Measurements from ENCODE around the gene COL28A1. TPM values are rescaled to one million over a fixed set of nuclear protein-coding genes. Genes with fewer than 3 reads are reported as not detected.

Gene COL28A1
- total RNA-seq, 1 experiment from 2014 or later: 7.3 TPM

DNA sequence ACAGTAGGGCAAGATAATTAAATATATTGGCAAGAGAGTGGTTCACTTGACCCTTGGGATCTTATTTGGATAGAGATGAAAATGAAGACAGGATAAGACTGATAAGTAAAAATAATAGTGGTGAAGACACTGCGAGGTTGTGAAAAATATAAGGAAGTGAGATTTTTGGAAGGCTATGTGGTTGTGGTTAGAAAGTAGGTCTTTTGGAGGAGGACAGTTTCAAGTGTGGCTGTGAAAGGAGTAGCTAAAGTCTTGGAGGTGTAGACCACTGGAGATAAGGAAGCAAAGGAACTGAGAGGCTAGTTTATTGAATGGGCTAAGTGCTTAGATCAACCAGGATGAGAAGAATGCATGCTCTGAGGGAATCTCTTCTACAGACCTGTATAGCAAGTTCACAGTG lies 42.2 kb upstream of the COL28A1 start:
- Mint-ChIP-seq H3K9me3 (ENCODE audit: unreplicated experiment) (no peaks in the 10 kb centered on the region), H3K36me3 (ENCODE audit: insufficient read depth, unreplicated experiment) (no peaks in the 10 kb centered on the region), H3K27ac (ENCODE audit: unreplicated experiment) (no peak overlapping the region), H3K4me1 (ENCODE audit: low read depth, unreplicated experiment) (no peaks in the 10 kb centered on the region), H3K4me3 (ENCODE audit: unreplicated experiment) (no peak overlapping the region), H3K27me3 (ENCODE audit: insufficient read depth, unreplicated experiment) (no peaks in the 10 kb centered on the region)
- Histone ChIP-seq H3K9me3 (no peaks in the 10 kb centered on the region), H3K4me1 (no peaks in the 10 kb centered on the region), H3K27me3 (replicated peaks; ENCODE audit: control insufficient read depth, insufficient read depth, low read length) (no peaks in the 10 kb centered on the region), H3K4me3 (ENCODE audit: low read depth, low read length) (no peak overlapping the region), H3K36me3 (ENCODE audit: control insufficient read depth, insufficient read depth, low read length) (no peaks in the 10 kb centered on the region)
- DNase-seq: no peak
- no TSS peak for BruUV-seq (replicated peaks)
- ChIA-PET POLR2A (interaction anchor here (0.6 kb wide), 1 partner anchor 64 kb away, joined by 3 read pairs; no protein-coding TSS in a partner anchor), CTCF (no interaction called here)
- TF ChIP-seq, protein P1, sequence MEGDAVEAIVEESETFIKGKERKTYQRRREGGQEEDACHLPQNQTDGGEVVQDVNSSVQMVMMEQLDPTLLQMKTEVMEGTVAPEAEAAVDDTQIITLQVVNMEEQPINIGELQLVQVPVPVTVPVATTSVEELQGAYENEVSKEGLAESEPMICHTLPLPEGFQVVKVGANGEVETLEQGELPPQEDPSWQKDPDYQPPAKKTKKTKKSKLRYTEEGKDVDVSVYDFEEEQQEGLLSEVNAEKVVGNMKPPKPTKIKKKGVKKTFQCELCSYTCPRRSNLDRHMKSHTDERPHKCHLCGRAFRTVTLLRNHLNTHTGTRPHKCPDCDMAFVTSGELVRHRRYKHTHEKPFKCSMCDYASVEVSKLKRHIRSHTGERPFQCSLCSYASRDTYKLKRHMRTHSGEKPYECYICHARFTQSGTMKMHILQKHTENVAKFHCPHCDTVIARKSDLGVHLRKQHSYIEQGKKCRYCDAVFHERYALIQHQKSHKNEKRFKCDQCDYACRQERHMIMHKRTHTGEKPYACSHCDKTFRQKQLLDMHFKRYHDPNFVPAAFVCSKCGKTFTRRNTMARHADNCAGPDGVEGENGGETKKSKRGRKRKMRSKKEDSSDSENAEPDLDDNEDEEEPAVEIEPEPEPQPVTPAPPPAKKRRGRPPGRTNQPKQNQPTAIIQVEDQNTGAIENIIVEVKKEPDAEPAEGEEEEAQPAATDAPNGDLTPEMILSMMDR (IDR thresholded peaks at IDR 0.05; ENCODE audit: insufficient read depth in 1 of 2, low read depth in 1 of 2, low read length in 1 of 2, severe bottlenecking in 1 of 2, unreplicated experiment in 1 of 2): no peak
- intact Hi-C loops (cut with micrococcal nuclease; ENCODE audit: unreplicated experiment): no loop called here

- no peak overlapping the region for H3K4me3 ChIP-seq (ENCODE audit: low read depth, low read length)
- H3K27me3 ChIP-seq (replicated peaks; ENCODE audit: control insufficient read depth, insufficient read depth, low read length): no peaks in the 10 kb centered on the region
- POLR2A ChIA-PET: no interaction called here
- TF ChIP-seq, protein P1 (IDR thresholded peaks at IDR 0.05; ENCODE audit: insufficient read depth in 1 of 2, low read depth in 1 of 2, low read length in 1 of 2, severe bottlenecking in 1 of 2, unreplicated experiment in 1 of 2): no peak
- Mint-ChIP-seq H3K9me3 (ENCODE audit: unreplicated experiment) (no peaks in the 10 kb centered on the region), H3K4me1 (ENCODE audit: low read depth, unreplicated experiment) (no peaks in the 10 kb centered on the region), H3K27me3 (ENCODE audit: insufficient read depth, unreplicated experiment) (no peaks in the 10 kb centered on the region), H3K4me3 (ENCODE audit: unreplicated experiment) (no peak overlapping the region), H3K36me3 (ENCODE audit: insufficient read depth, unreplicated experiment) (no peaks in the 10 kb centered on the region), H3K27ac (ENCODE audit: unreplicated experiment) (no peak overlapping the region)
- intact Hi-C loops (cut with micrococcal nuclease; ENCODE audit: unreplicated experiment): no loop called here
- H3K4me1 ChIP-seq: no peaks in the 10 kb centered on the region
- no TSS peak for BruUV-seq (replicated peaks)
- CTCF ChIA-PET: no interaction called here
- DNase-seq: no peak
- no peaks in the 10 kb centered on the region for H3K9me3 ChIP-seq
- H3K36me3 ChIP-seq (ENCODE audit: control insufficient read depth, insufficient read depth, low read length): no peaks in the 10 kb centered on the region
These were observed 40.7 kb upstream of the COL28A1 start for GRCh38 chr7:7576344-7576743.

- Mint-ChIP-seq H3K36me3 (ENCODE audit: insufficient read depth, unreplicated experiment) (peaks cover 14% of the 10 kb centered on the region), H3K27ac (ENCODE audit: unreplicated experiment) (no peak overlapping the region), H3K4me1 (ENCODE audit: low read depth, unreplicated experiment) (peaks cover 9% of the 10 kb centered on the region), H3K4me3 (ENCODE audit: unreplicated experiment) (no peak overlapping the region), H3K27me3 (ENCODE audit: insufficient read depth, unreplicated experiment) (no peaks in the 10 kb centered on the region), H3K9me3 (ENCODE audit: unreplicated experiment) (peaks cover 12% of the 10 kb centered on the region)
- no peaks in the 10 kb centered on the region for H3K27me3 ChIP-seq (replicated peaks; ENCODE audit: control insufficient read depth, insufficient read depth, low read length)
- no peaks in the 10 kb centered on the region for H3K9me3 ChIP-seq
- no peak for DNase-seq
- no TSS peak for BruUV-seq (replicated peaks)
- TF ChIP-seq, protein P1 (IDR thresholded peaks at IDR 0.05; ENCODE audit: insufficient read depth in 1 of 2, low read depth in 1 of 2, low read length in 1 of 2, severe bottlenecking in 1 of 2, unreplicated experiment in 1 of 2): no peak
- 0 out of 2 replicates have a peak, but pooled peaks cover 1% of the 10 kb centered on the region for H3K36me3 ChIP-seq (ENCODE audit: control insufficient read depth, insufficient read depth, low read length)
- no peaks in the 10 kb centered on the region for H3K4me1 ChIP-seq
- intact Hi-C loops (cut with micrococcal nuclease; ENCODE audit: unreplicated experiment): no loop called here
- H3K4me3 ChIP-seq (ENCODE audit: low read depth, low read length): no peak overlapping the region
- ChIA-PET POLR2A (no interaction called here), CTCF (no interaction called here)
These were observed 38.0 kb upstream of the COL28A1 start for GRCh38 chr7:7573701-7574100.
